ENCODE data around the gene LARGE2.

LARGE2 gene

GRCh38 chr11:45917286-45917622, 5.2 kb upstream of the LARGE2 start:
- DNase-seq (ENCODE audit: low spot score), result peak; percentile 21

DNA sequence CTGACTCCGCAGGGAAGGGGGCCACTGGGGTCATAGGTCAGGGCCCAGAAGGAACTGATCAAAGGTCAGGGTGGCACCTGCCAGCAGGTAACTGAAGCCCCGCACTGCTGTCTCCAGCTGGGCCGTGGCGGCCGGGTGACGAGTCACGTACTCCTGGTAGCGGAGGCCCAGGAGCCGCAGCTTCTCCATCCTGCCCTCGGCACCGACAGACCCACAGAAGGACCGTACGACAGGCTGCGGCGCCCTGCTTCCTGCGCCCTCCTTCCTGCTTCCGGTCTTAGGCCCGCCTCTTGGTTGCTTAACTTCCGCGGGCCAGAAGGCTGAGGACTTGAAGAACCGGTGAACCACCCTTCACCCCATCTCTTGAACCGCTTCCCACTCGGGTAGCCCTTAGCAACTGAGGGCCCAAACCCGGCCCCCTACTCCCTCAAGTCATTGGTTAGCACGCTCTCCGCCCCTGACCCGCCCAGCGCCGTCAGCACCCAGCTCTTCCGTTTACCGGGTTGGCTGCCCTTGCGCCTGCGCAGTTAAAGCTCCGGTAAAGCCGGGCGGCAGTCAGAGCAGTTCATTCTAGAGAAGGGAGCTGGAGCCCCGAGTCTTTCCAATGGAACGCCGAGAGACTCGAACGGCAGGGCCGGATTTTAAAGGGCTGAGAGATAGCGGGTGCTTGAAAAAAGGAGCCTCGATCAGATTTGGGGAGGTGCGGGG, 4.7 kb upstream of the LARGE2 start, which contains the start of gene PEX16:
Gene PEX16, minus strand, starts transcription at position 255 of the 708 bp plus-strand sequence. Its CDS starts 66 bp downstream, at position 189.
- peak; percentile 98 for DNase-seq (ENCODE audit: low spot score)

DNA sequence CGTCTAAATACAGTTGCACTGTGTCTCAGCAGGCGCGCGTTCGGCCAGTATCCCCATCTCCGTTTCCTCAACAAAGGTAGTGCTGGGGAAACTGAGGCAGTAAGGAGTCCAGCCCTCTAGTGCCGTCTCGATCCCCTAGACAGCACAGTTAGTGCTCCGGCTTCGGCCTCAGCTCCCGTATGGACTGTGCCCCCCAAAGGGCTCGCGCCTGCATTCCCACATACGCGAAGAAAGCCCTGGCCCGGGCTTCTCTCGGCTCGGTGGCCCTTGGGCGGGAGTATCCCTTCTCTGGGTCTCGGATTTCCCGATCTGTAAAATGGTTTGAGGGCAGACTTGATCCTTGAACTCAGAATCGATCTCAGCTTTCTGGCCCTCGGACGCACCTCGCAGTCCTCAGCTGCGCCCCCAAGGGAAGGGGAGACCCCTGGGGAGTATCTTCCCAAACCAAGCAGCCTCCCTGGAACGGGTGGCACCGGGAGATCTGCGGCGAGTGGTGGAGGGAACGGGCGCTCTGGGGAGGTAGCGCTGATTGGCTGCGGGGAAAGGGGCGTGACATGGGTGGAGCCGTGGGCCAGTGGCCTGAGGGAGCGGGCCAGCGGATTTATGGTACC, 4.0 kb upstream of the LARGE2 start:
- DNase-seq (ENCODE audit: low spot score), result peak; percentile 55

DNA sequence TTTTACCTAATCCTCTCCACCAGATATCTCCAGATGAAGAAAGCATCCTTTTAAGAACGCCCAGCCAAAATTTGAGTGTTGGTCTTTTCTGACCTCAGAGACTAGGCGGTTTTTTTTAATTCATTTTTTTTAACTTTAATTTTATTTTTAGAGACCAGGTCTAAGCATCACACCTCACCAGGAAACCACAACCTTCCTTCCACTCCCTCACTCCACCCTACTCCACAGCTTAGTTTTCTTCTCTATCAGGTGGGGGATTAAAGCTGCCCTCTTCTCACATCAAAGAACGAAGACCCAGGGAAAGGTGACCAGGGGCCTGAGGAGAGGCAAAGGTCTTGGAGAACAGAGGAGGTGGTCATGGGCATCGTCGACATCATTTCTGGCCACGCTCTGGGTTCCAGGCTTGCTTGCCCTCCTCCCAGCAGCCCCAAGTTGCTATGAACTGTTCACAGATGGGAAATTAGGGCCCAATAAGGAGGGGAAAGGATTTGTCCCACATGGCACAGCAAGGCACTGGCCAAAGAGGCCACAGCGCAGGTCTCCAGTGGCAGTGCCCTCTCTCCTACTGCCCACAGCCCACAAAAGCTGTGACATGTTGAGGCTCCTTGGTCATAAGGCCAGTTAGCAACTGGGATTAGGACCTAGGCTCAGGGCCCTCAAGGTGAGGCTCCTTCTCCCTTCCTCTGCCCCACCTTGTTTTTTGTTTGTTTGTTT, 3.3 kb upstream of the LARGE2 start:
- DNase-seq (ENCODE audit: low spot score), result no peak

GRCh38 chr11:45919806-45920530, 2.5 kb upstream of the LARGE2 start:
- no peak for DNase-seq (ENCODE audit: low spot score)

GRCh38 chr11:45920531-45921477, 1.7 kb upstream of the LARGE2 start:
- DNase-seq (ENCODE audit: low spot score), result no peak

- no peak for DNase-seq (ENCODE audit: low spot score)
Measured at GRCh38 chr11:45921561-45922424, 663 bp upstream of the LARGE2 start.

- DNase-seq (ENCODE audit: low spot score), result no peak
Measured at GRCh38 chr11:45924036-45924915, 1.8 kb downstream of the LARGE2 start.

GRCh38 chr11:45924927-45925326, 2.5 kb downstream of the LARGE2 start:
- no peak for DNase-seq (ENCODE audit: low spot score)

- no peak for DNase-seq (ENCODE audit: low spot score)
Measured at GRCh38 chr11:45925550-45925949, 3.1 kb downstream of the LARGE2 start.

GRCh38 chr11:45926001-45926401, 3.5 kb downstream of the LARGE2 start:
- no peak for DNase-seq (ENCODE audit: low spot score)

GRCh38 chr11:45926536-45927331, 4.3 kb downstream of the LARGE2 start:
- DNase-seq (ENCODE audit: low spot score), result no peak

- no peak for DNase-seq (ENCODE audit: low spot score)
Measured at GRCh38 chr11:45927332-45927683, 4.9 kb downstream of the LARGE2 start.

DNA sequence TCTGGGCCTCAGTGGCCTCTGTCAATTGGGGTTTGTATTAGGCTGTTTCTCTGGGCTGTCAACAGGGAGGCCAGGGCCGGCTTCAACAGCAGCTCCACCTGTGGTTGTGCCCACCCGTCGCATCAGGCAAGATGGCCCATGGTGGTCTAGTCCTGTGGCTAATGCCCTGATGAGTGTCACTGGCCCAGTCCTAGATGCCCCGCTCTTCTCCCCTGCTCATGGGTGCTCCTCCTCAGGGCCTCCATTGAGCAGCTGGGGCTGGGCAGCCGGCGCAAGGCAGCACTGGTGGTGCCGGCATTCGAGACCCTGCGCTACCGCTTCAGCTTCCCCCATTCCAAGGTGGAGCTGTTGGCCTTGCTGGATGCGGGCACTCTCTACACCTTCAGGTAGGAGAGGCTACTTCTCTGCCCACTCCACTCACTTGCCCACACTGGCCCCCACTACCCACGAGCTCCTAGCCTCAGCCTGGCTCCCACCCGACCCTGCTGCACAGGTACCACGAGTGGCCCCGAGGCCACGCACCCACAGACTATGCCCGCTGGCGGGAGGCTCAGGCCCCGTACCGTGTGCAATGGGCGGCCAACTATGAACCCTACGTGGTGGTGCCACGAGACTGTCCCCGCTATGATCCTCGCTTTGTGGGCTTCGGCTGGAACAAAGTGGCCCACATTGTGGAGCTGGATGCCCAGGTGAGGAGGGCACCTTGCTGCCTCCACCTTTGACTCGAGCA, 5.4 kb downstream of the LARGE2 start:
- no peak for DNase-seq (ENCODE audit: low spot score)

- no peak for DNase-seq (ENCODE audit: low spot score)
Measured at GRCh38 chr11:45928535-45929215, 6.2 kb downstream of the LARGE2 start.

- DNase-seq (ENCODE audit: low spot score), result no peak
Measured at GRCh38 chr11:45929486-45930030, 7.1 kb downstream of the LARGE2 start.

Measured in CD4-positive, alpha-beta T cell treated with Interleukin-2 at 100 ng/mL for 4 hours (primary cell).